Measurements from ENCODE around the gene LEKR1.
A peak's percentile ranks its signal among the peaks of the same experiment; 100 is the strongest.
"Not testable (repeated sequence)": the region's sequence is repeated elsewhere in the genome, so short reads cannot be mapped to it uniquely, and the experiment has no call there.

The LEKR1 gene
- long read RNA-seq, donor 1, result 0 reads
- long read RNA-seq, donor 2, partial matches to known transcripts, result 0 of 1 reads
- long read RNA-seq, donor 2, other reads (novel, unspliced or antisense), result 0 of 1 reads
- long read RNA-seq, donor 3, result 0 reads
- long read RNA-seq, donor 4, result 0 reads
- long read RNA-seq, donor 5, result 0 reads
- long read RNA-seq, donor 6, result 0 reads
- long read RNA-seq, donor 7, result 0 reads
- long read RNA-seq, donor 8, result 0 reads

DNA sequence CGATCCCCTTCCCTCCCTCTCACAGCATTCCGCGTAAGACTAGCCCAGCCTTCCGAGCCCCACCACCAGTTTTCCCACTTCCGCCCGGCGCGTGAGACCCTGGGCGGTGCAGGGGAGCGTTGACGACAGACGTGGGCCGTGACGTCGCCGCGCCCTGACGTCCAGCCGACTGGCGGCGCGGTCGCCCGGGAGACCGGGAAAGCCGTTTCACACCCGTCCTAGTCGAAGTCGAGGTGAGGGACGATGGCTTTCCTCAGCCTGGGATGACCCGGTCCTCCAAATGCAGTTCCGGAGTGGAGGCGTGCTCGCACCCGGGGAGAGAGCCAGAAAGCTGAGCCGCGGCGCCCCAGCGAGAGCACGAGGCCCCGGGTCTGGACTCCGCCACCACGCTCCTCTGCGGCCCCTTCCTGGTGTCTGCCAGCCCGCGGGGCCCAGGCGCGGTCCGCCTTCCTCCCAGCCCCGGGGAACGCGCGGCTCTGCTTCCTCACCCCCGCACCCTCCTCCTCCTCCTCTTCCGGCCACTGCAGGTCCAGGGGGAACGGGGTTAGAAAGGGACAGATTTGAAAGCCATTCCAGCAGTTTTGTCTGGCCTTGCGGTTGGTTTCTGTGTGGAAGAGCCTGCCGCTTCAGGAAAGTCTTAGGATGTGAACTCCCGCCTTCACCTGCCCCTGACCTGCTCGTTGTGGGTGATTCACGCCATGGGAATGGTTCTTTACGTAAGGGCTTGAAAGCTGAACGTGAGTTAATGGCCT, at the start of gene LEKR1:
TSS of gene LEKR1 (plus strand) at position 210 of the 752 bp plus-strand sequence. CDS start 2,977 bp downstream, outside the sequence.
- peak; percentile 97 for DNase-seq

DNA sequence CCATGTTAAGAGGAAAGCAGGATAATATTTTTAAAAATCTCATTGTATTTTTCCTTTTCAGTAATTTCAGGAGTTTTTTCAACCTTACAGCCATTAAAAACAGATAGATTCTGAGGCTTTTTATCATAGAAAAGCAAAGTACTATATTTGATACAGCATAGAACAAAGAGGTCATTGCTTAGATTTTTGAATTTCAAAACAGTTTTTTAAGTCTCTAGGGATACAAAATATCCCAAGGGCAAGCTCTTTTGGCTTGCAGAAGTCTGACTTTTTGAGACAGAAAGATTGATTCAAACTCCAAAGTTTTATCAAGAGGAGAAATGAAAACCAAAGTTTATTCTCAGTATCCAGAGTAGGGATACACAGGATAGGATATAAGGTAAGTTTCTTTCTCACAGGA, 49.3 kb upstream of the LEKR1 start:
- no peak for DNase-seq

DNA sequence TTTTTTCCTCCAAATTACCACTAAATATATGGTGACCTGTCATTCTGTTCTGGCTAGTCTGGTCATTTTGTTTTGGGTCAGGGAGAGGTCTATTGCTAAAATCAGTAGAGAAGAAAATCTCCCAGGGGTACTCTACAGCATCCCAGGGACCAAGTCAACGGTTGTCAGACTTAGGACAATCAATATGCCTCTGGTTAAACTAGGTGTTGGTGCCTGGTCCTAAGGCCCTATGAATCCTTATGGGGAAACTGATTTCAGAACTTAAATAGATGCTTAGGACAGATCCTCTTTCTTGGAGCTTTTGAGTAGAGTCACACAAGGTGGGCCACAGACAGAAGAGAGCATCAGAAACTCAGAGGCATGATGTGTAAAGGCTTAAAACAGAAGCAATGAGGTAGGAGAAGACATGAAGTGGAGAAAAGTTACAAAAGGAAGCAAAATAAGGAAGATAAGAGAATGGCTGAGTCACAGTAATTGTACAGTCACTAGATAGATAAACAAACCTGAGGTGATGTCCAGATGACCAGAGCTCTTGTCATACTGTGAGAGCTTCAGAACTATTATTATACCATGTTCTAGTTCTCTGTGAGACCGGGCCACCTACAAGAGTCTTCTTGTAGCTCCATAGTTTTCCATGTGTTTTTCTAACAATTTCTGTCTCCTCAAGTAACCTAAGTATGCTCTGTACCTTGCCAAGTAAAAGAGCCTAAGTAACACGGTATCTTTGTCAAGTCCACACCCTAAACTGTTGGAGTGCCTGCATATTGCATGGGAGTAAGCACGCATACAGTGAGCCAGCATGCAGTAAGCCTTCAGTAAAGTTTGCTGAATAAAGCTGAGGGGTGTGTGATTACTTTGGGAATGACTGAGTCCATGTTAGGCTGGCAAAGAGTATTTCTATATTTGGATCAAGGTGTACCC, 44.6 kb upstream of the LEKR1 start:
- no peak for DNase-seq

DNA sequence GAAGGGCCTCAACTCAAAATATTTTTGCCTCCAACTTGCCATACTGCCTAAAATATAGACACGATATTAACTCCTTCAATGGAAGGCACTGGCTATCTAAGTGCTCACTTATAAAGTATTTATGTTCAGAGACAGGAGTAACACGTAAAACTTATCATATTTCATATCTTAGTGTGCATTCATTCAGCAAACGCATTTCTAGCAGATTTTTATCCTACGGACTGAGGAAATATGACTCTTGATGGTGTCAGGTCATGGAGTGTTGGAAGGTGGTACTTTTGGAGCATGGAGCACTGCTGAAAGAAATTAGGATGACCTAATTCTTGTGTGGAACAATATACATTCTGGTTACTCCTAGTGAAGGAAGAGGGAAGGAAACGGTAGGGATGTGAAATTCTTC, 43.8 kb upstream of the LEKR1 start:
- no peak for DNase-seq

DNA sequence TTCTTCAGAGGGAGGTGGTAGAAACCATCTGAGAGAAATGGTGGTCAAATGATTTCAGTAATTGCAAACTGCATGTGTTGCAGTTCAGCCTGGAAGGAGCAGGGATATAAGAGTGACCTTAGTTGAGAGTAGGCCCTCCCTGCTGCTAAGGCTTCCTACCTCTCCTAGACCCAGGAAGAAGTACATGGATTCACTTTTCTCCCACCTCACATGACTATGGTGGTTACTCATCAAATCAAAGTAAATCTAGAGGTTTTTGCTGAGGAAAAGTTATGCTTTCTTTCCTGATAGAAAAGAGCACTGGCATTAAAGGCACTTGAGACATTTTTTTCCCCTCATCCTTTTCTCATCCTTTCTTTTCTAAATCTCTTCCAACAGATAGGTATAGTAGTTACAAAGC, 43.2 kb upstream of the LEKR1 start:
- DNase-seq, result no peak

DNA sequence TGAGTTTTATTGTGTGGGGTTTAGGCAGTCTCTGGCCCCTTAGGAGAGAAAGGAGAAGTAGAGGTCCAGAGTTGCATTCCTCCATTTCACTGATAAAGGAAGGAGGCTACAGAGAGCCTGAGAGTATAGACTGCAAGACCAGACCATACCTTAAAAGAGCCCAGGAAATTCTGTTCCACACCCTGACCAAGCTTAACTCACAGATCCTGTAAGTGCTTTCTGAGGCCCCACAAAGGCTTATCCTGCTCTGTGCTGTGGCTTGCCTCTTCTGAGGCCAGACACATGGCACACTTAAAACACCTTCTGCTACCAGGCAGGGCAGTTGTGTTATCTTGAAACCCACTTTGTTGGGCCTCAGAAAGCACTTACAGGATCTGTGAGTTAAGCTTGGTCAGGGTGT, 39.2 kb upstream of the LEKR1 start:
- DNase-seq, result no peak

DNA sequence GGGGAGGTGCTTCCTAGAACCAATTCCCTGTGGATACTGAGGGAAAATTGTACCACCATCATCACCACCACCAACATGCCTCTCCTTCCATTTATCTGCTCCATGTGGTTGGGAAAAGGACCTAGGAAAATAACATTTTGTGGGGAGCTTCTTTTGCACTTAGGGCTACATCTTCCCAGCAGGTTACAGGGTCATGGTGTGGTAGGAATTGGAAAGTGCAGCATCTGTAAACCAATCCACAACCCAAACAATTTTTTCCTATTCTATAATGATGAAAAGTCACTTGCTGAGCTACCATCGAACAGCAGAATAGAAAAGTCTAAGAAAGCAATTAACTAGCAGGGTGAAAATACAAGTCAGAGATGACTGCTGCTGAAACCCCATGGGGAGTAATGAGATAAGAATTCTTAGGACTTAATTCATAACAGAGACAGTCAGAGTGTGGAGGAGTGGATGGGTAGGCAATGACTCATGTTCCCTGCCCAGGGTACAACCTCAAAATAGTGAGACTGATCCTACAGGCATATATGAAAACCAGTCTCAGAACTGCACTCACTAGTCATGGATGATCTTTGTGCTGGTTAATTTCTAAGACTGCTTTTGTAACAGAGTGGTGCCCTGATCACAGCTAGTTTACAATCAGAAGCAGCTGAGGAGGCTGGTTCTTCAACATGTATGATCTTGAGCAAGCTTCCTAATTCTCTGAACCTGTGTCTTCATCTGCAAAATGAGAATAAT, 38.1 kb upstream of the LEKR1 start:
- DNase-seq, result no peak

DNA sequence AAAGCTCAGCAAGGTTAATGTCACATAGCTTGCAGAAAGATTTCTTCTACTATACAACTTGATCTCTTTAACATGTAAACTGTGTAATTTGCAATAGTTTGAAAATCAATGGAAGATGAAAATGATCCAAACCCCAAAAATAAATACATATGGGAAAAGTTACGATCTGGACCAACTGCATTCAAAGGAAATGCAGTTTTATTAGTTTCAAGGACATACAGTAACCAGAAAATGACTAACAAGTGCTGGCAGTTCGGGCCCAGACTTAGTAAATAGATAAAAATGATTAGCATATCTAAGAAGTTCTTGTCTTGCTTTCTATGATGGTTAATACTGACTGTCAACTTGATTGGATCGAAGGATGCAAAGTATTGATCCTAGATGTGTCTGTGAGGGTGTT, 37.3 kb upstream of the LEKR1 start:
- DNase-seq, result no peak

DNA sequence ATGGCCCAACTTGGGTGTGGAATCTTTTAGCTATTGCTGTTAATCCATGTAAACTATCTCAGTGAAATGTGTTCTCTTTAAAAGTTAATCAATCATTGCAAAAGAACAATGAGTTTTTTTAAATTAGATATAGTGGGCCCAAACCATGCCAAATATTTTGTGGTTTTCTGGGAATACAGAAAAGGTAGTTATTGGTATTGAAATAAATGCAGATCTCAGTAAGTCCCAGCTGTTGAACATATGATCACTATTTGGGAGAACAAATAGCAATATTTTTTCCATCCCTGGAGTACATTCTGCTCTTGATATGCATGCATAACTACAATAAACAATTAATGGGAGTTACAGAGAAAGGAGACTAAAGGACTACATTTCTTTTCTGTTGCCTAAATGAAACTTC, 36.0 kb upstream of the LEKR1 start:
- DNase-seq, result no peak

DNA sequence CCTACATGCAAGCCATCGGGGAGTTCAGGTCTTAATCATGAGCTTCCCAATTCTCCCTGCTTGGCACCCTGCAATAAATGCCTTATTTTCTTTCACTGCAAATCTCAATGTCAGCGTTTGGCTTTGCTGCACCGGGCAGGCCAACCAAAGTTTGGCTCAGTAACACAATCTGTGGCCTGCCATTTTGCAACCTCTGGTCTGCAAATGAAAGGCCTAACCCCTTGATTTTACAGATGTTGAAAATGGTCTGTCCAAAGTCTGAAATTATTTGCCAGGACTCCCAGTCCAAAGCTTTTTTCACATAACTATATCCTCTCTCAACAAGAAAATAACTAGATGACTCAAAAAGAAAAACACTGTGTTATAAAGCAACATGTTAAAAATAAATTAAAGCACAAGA, 34.0 kb upstream of the LEKR1 start:
- no peak for DNase-seq

DNA sequence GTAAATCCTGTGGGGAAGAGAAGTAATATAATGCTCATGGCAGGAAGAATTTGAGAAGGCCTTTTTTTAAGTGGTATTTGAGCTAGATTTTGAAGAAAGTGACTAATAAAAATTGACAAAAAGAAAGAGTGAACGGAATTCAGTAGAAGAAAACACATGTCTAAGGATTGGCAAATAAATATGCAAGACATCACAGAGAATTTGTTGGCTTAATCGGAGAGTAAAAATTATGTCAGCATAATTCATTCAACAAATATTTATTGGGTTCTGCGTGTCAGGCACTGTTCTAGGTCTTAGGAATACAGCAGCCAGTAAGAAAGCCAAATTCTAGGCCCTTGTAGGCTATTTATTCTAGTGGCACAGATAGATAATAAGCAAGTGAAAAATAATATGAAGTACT, 33.6 kb upstream of the LEKR1 start:
- no peak for DNase-seq

DNA sequence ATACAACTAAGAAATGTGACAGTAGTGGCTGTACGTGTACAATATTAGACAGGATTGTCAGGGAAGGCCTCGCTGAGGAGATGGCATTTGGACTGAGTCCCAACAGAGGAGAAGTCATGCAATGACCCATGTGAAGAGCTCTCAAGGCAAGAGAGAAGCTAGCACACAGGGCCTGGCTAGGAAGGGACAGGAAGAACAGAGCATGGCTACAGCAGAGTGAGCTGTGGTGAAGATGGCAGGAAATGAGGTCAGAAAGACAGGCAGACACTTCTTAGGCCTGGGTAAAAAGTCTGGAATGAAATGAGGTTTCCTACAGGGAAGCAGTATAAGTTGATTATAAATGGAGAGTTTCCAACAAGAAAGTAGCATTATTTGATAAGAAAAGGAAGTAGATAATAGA, 33.2 kb upstream of the LEKR1 start:
- DNase-seq, result no peak

DNA sequence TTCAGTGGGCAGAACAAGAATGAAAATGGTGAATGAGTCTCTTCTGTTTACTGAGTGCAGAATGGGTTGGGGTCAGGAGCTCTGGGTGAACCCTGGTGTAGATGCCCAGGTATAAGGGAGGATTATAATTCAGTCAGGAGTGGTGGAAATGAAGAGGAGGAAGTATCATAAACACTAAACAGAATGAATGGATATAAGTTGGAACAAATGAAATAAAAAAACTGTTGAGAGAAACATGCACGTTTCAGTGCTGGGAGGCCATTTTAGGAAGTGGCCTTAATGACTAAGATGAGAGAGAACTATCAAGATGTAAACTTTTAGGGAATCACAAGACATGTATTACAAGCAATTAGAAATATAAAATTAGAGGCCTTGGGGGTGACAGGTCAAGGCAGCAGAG, 32.8 kb upstream of the LEKR1 start:
- no peak for DNase-seq

DNA sequence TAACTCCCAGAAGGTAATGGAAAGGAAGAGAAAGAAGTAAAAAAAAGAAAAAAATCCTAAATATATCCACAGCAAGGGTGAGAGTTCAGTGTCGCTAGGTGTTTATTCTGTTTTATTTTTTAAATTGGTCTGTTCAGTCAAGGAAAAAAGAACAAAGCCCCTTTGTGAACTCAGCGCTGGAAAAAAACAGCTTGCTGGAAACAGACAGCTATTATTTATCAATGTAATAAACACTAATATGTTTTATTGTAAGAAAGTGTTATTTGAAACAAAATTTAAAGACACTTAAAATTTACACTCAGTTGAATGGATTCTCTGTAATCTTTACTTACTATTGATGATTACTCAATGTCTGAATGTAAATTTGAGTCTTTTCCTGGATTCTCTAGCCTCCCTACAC, 32.3 kb upstream of the LEKR1 start:
- DNase-seq, result no peak

DNA sequence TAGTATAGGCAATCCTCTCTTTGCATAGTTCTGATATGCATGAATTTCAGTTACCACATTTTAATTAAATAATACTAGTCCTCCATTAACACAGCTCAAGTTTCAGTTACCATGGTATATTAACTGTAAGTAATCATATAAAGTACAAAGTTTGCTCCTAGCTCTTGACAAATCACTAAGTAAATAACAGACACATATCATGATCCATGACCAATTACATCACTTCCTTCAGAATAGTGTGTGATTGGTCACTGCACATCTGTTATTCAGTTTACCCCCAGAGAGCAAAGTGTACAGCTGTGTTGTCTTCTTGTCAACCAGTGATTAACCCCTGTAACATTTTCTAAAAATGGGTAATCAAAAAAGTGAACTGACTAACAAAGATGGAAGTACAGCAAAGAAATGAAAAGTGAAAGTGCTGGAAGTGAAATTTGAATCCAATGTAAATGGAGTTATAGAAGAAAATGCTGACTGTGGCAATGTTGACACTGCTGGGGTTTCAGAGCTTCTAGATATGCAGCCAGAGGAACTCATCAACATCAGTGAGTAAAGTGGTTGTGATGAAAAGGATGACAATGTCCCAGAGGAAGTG, 30.2 kb upstream of the LEKR1 start:
- no peak for DNase-seq

DNA sequence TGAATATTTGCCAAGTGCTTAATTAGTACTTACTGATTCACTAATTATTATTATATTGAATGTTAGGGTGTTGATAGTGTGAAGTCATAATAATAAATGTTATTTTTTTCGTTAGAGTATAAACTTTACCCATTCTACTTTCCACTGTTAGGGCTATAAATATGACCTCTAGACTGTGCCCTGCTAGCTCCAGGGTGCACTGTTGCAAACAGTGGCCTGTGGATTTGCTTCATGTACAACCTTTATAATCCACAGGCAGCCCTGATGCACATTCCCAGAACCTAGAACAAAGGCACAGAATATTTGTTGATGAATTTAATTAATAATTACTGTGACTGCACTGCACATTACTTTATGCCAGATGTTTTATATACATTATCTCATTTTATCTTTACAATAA, 28.8 kb upstream of the LEKR1 start:
- no peak for DNase-seq

DNA sequence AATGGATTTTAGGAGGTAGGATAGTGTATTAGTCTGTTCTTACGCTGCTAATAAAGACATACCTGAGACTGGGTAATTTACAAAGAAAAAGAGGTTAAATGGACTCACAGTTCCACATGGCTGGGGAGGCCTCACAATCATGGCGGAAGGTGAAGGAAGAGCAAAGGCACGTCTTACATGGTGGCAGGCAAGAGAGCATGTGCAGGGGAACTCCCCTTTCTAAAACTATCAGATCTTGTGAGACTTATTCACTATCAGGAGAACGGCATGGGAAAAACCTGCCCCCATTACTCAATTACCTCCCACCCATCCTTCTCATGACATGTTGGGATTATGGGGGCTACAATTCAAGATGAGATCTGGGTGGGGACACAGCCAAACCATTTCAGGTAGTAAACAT, 25.9 kb upstream of the LEKR1 start:
- not testable (repeated sequence) for DNase-seq

DNA sequence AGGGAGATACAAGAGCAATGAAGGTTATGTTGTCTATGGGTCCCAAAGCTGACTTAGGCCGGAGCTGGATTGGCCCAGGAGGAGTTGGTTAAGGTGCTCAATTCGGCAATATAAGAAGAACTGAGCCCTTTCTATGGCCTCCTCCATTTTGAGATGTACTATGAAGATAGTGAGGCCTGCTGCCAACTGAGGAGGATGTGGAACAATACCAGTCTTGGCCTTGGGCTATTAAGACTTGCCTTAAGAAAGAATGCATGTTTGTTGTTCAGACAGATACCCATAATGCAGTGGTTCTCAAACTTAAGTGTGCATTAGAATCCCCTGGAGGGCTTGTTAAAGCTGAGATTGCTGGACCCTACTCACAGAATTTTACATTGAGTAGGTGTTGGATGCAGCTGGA, 24.4 kb upstream of the LEKR1 start:
- DNase-seq, result no peak

DNA sequence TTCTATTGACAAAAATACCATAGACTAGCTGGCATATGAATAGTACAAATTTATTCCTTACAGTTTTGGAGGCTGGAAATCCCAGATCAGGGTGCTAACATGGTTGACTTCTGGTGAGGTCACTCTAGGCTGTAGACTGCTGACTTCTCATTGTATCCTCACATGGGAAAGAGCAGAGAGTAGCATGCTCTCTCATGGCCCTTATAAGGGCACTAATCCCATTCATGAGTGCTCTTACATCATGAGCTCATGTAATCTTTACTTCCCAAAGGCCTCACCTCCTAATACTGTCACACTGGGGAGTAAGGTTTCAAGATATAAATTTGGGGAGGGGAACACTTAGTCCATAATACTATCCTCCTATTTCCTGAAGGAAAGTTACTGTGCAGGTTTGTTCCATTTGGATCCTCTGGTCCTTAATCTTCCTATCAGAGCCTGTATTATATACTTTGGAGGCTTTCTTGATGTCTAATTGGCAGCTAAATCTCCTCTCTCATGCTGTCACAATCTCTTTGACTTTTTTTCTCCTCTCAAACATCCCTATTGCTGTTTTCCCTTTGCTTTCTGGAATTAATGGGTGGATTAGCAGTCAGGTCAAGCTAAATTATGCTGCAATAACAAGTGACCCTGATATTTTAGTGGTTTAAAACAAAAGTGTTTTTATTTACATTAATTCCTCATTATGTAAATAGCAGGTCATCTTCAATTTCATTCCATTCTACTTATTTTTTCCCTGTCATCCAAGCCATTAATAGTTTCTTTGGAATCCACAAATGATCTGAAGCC, 23.1 kb upstream of the LEKR1 start:
- DNase-seq, result no peak

DNA sequence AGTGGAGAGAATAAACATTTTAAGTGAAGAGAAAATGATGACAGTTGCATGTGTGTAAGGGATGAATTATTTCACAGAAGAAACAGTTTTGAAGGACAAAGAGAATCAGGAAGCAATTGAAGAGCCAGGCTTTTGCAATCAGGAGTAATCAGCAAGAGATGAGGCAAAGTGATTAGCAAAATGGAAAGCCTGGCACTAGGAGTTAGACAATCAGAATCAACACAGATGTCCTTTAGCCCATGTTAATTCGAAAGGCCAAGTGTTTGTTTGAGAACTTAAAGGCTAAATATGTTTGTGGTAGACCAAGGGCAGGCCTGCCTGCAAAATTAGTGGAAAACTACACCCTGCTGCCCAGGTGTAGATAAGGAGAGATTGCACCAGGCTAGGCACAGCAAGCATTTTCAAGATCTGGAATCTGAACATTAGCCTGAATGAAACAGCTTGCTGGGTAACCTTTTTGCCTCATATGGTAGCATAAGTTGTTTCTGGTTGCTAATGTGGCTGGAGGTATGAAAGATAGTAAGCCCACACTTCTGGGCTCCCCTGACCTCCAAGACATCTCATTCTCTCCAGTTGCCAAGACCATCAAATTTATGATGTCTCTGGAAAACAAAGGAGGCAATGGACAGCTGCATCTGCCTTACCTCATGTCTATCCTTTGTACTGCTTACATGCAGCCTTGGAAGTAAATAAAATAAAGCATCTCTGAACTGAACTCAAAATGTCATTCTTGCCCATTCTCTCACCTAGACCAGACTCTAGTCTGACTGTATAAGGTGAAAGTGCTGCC, 22.0 kb upstream of the LEKR1 start:
- DNase-seq, result no peak

Data from right kidney (tissue), 9 donors.